ENCODE measurements around the gene VIPR2. TPM values are rescaled to one million over a fixed set of nuclear protein-coding genes. Genes with fewer than 3 reads are reported as not detected.
A peak's percentile ranks its signal among the peaks of the same experiment; 100 is the strongest.
"Not testable (repeated sequence)": the region's sequence is repeated elsewhere in the genome, so short reads cannot be mapped to it uniquely, and the experiment has no call there.

Gene VIPR2
- total RNA-seq, 1 donor from 2014 or later = 4.5 TPM

- no peaks in the 10 kb centered on the region for H3K27me3 ChIP-seq
- DNase-seq (peak; percentile 53), ATAC-seq (no peak)
- intact Hi-C loops (cut with DNase I) = no loop called here
- H3K36me3 ChIP-seq = no peaks in the 10 kb centered on the region
- no peaks in the 10 kb centered on the region for H3K9me3 ChIP-seq
- no peak for TF ChIP-seq CTCF (IDR thresholded peaks at IDR 0.05)
- peaks cover 9% of the 10 kb centered on the region for H3K4me1 ChIP-seq
- H3K4me3 ChIP-seq = no peak overlapping the region
- no peak overlapping the region for H3K27ac ChIP-seq
Observed at GRCh38 chr7:159103382-159104187, 41.1 kb downstream of the VIPR2 start.

- ATAC-seq = no peak
- H3K4me1 ChIP-seq = peaks cover 12% of the 10 kb centered on the region
- H3K4me3 ChIP-seq = no peak overlapping the region
- no peaks in the 10 kb centered on the region for H3K27me3 ChIP-seq
- no peak for TF ChIP-seq CTCF (IDR thresholded peaks at IDR 0.05)
- DNase-seq = peak; percentile 40
- H3K27ac ChIP-seq = no peak overlapping the region
- no peaks in the 10 kb centered on the region for H3K9me3 ChIP-seq
- intact Hi-C loops (cut with DNase I) = no loop called here
- H3K36me3 ChIP-seq = no peaks in the 10 kb centered on the region
Observed at GRCh38 chr7:159102681-159103381, 41.8 kb downstream of the VIPR2 start.

- peak; percentile 37 for DNase-seq
- peaks cover 12% of the 10 kb centered on the region for H3K4me1 ChIP-seq
- H3K36me3 ChIP-seq; ATAC-seq; intact Hi-C loops (cut with DNase I); H3K27ac ChIP-seq; H3K4me3 ChIP-seq; H3K27me3 ChIP-seq; H3K9me3 ChIP-seq: not testable (repeated sequence)
Observed at GRCh38 chr7:159101661-159102091, 43.0 kb downstream of the VIPR2 start.

- H3K27ac ChIP-seq; H3K9me3 ChIP-seq; DNase-seq; H3K4me3 ChIP-seq; H3K27me3 ChIP-seq; intact Hi-C loops (cut with DNase I); H3K36me3 ChIP-seq; ATAC-seq: not testable (repeated sequence)
- peaks cover 12% of the 10 kb centered on the region for H3K4me1 ChIP-seq
Observed at GRCh38 chr7:159101083-159101395, 43.6 kb downstream of the VIPR2 start.

GRCh38 chr7:159100281-159101082 is 44.2 kb downstream of the VIPR2 start:
- DNase-seq = peak; percentile 34
- H3K27ac ChIP-seq; H3K36me3 ChIP-seq; ATAC-seq; H3K9me3 ChIP-seq; H3K27me3 ChIP-seq; intact Hi-C loops (cut with DNase I); H3K4me3 ChIP-seq: not testable (repeated sequence)
- peaks cover 12% of the 10 kb centered on the region for H3K4me1 ChIP-seq

- ATAC-seq = no peak
- no peak overlapping the region for H3K27ac ChIP-seq
Observed at GRCh38 chr7:159099711-159100231, 44.9 kb downstream of the VIPR2 start.

More at GRCh38 chr7:159099711-159100231, 44.9 kb downstream of the VIPR2 start:
- DNase-seq = peak; percentile 43
- TF ChIP-seq CTCF (IDR thresholded peaks at IDR 0.05) = no peak
- peaks cover 12% of the 10 kb centered on the region for H3K4me1 ChIP-seq
- H3K4me3 ChIP-seq = no peak overlapping the region
- H3K9me3 ChIP-seq = no peaks in the 10 kb centered on the region
- H3K27me3 ChIP-seq = no peaks in the 10 kb centered on the region
- intact Hi-C loops (cut with DNase I) = no loop called here
- no peaks in the 10 kb centered on the region for H3K36me3 ChIP-seq

Data from upper lobe of right lung (tissue), 1 donor.